ES-I3 (cell line): ENCODE measurements around the gene GAL3ST2.
"Not testable (repeated sequence)": the region's sequence is repeated elsewhere in the genome, so short reads cannot be mapped to it uniquely, and the experiment has no call there.

Source experiments
- H3K36me3 ChIP-seq: 2 replicates; pipeline ENCODE4 v1.6.1; 2013; ENCODE audit warnings: mild to moderate bottlenecking, low read length, control low read depth, moderate library complexity; ENCODE audit not compliant: insufficient read depth
- H3K4me1 ChIP-seq: 2 replicates; pipeline ENCODE4 v1.6.1; 2013; ENCODE audit warnings: mild to moderate bottlenecking, control low read depth, low read length; ENCODE audit not compliant: insufficient read depth
- H3K9ac ChIP-seq: 2 replicates; pipeline ENCODE4 v1.6.1; 2013; ENCODE audit warnings: low read depth, mild to moderate bottlenecking, low read length, moderate library complexity
- H3K9me3 ChIP-seq: 2 replicates; pipeline ENCODE4 v1.6.1; 2013; ENCODE audit warnings: mild to moderate bottlenecking, low read length, moderate library complexity; ENCODE audit not compliant: control insufficient read depth, insufficient read depth

GAL3ST2 gene

GRCh38 chr2:241753493-241753892 is 23.1 kb upstream of the GAL3ST2 start:
- no peaks in the 10 kb centered on the region; the same call in 1 of the 2 replicates for H3K36me3 ChIP-seq

GRCh38 chr2:241754042-241754441 is 22.6 kb upstream of the GAL3ST2 start:
- no peaks in the 10 kb centered on the region; the same call in 1 of the 2 replicates for H3K36me3 ChIP-seq
- H3K9ac ChIP-seq, result no peak overlapping the region
- no peaks in the 10 kb centered on the region for H3K9me3 ChIP-seq
- H3K4me1 ChIP-seq, result no peaks in the 10 kb centered on the region

More at GRCh38 chr2:241753493-241753892, 23.1 kb upstream of the GAL3ST2 start:
- Histone ChIP-seq H3K4me1 (no peaks in the 10 kb centered on the region), H3K9ac (no peak overlapping the region), H3K9me3 (no peaks in the 10 kb centered on the region)

DNA sequence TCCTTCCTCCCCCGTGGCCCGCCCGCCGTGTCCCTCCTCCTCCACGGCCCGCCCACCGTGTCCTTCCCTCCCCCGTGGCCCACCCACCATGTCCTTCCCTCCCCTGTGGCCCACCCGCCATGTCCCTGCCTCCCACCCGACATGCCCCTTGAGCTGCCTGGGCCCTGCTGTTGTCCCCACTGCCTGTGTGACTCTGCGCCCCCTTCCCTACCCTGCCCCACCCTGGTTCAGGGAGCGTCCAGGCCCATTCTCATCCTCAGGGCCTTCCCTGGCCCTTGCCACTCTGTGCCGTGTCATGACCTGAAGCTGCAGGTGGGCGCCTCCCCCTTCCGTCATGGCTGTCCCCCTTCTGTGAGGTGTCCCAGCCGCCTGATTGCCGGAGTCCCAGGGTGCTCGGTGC is 21.5 kb upstream of the GAL3ST2 start:
- no peaks in the 10 kb centered on the region; the same call in 1 of the 2 replicates for H3K36me3 ChIP-seq
- no peaks in the 10 kb centered on the region for H3K4me1 ChIP-seq
- H3K9ac ChIP-seq, result no peak overlapping the region
- no peaks in the 10 kb centered on the region for H3K9me3 ChIP-seq

DNA sequence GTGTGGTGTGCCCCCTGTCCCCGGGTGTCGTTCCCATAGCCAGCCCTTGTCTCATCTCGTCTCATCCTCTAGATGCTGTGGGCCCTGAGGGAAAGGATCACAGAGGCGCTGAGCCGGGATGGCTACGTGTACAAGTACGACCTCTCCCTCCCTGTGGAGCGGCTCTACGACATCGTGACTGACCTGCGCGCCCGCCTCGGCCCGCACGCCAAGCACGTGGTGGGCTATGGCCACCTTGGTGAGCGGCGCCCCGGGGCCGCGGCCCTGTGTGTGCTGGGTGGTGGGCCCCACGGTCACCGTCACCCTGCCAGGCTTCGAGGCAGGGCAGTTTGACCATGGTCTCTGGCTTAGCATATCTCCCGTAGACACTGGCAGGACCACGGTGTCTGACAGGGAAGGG is 20.8 kb upstream of the GAL3ST2 start:
- Histone ChIP-seq H3K4me1 (no peaks in the 10 kb centered on the region), H3K36me3 (no peaks in the 10 kb centered on the region; the same call in 1 of the 2 replicates), H3K9me3 (0 out of 2 replicates have a peak, but pooled peaks cover 3% of the 10 kb centered on the region), H3K9ac (no peak overlapping the region)

DNA sequence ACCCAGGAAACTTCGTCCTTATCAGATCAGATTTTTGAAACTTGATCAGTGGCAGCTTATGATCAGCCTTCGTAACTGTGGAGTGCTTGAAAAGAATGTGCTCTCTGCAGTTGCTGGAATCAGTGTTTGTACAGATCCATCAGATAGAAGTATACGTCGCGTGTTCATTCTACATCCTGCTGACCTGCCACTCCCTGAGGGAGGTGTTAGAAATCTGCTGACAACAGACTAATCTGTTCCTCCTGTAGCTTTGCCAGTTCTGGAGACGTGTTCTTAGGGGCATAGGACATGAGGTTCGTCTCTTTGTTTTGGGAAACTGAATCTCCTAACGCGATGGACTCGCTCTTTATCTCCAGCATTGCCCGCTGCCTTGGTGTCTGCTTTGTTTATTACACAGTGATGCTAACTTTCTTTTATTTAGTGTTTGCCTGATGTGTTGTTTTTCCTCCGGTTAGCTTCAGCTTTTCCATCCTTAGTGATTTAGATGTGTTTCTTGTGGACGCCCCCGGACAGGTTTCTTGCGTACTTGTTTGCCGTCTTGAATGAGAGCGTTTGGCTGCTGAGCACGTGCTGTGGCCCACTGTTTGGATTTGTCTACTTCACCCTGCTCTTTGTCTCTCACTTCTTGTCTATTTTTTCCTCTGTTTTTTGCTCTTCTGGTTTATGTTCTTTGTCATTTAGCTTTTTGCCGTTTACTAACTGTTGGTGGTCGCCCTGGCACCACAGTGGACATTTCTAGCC is 17.4 kb upstream of the GAL3ST2 start:
- Histone ChIP-seq H3K4me1 (no peaks in the 10 kb centered on the region), H3K36me3 (no peaks in the 10 kb centered on the region; the same call in 1 of the 2 replicates), H3K9me3 (0 out of 2 replicates have a peak, but pooled peaks cover 3% of the 10 kb centered on the region), H3K9ac (no peak overlapping the region)

DNA sequence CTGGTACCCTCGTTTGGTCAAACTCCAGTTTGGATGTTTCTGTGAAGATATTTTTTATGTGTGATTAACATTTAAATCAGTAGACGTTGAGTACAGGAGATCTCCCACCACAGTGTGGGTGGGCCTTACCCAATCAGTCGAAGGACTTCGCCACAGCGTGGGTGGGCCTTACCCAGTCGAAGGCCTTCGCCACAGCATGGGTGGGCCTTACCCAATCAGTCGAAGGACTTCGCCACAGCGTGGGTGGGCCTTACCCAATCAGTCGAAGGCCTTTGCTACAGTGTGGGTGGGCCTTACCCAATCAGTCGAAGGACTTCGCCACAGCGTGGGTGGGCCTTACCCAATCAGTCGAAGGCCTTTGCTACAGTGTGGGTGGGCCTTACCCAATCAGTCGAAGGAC is 16.7 kb upstream of the GAL3ST2 start:
- H3K9me3 ChIP-seq, H3K36me3 ChIP-seq, H3K9ac ChIP-seq, H3K4me1 ChIP-seq: not testable (repeated sequence)

DNA sequence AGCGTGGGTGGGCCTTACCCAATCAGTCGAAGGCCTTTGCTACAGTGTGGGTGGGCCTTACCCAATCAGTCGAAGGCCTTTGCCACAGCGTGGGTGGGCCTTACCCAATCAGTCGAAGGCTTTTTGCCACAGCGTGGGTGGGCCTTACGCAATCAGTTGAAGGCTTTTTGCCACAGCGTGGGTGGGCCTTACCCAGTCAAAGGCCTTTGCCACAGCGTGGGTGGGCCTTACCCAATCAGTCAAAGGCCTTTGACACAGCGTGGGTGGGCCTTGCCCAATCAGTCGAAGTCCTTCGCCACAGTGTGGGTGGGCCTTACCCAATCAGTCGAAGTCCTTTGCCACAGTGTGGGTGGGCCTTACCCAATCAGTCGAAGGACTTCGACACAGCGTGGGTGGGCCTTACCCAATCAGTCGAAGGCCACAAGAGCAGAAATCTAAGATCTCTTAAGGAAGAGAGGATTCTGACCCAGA is 16.3 kb upstream of the GAL3ST2 start:
- H3K9me3 ChIP-seq, result 0 out of 2 replicates have a peak, but pooled peaks cover 3% of the 10 kb centered on the region
- no peaks in the 10 kb centered on the region for H3K4me1 ChIP-seq
- H3K36me3 ChIP-seq, result no peaks in the 10 kb centered on the region; the same call in 1 of the 2 replicates
- H3K9ac ChIP-seq, result no peak overlapping the region

DNA sequence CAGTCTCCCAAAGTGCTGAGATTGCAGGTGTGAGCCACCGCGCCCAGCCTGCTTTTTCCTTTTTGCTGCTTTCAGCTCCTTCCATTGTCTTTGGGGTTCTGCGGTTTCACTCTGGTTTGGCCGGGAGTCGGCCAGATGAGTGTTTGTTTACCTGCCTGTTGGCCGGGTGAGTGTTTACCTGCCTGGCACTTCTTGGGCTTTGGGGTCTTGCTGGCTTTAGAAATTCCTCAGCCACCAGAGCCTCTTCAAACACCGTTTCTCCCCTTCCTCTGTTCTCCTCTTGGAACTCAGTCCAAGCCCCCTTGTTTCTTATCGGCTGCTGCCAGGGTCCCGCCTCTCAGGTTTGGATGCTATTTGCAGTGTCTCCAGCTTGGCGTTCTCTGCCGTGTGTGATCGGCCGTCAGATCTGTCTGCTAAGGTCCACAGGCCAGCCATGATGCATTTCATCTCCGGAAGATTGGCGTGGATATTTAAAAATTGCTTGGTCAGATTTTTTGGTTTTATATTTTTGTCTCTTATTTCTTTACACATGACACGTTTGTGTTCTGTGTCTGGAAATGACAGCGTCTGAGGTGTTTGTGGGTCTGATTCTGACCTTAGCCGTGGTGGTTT is 14.2 kb upstream of the GAL3ST2 start:
- Histone ChIP-seq H3K9me3 (0 out of 2 replicates have a peak, but pooled peaks cover 3% of the 10 kb centered on the region), H3K36me3 (no peaks in the 10 kb centered on the region; the same call in 1 of the 2 replicates), H3K9ac (no peak overlapping the region), H3K4me1 (no peaks in the 10 kb centered on the region)

- H3K36me3 ChIP-seq, result no peaks in the 10 kb centered on the region
- 0 out of 2 replicates have a peak, but pooled peaks cover 3% of the 10 kb centered on the region for H3K9me3 ChIP-seq
- no peak overlapping the region for H3K9ac ChIP-seq
- no peaks in the 10 kb centered on the region for H3K4me1 ChIP-seq
Observed at GRCh38 chr2:241762933-241763369, 13.7 kb upstream of the GAL3ST2 start.

DNA sequence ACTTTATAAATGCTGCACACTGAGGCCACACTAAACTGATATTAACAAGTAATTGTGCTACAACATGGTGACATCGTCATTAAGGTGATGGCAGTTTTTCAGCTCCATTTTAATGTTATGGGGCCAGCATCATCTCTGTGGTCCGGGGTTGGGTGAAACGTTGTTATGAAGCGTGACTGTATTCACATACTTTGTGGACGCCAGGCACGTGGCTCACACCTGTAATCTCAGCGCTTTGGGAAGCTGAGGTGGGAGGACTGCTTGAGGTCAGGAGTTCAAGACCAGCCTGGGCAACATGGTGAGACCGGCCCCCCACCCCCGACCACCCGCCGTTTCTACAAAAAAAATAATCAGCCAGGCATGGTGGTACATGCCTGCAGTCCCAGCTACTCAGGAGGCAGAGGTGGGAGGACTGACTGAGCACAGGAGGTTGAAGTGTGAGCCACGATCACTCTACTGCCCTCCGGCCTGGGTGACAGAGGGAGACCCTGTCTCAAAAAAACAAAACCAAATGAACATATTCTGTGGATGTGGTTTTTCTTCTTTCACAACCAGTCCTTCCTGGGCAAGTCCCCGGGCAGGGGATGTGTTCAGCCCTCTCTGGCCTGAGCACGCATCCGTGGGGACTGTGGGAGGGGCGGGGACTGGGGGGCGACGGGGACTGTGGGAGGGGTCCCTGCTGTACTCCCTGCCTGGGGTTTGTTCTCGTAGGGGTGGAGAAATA is 12.9 kb upstream of the GAL3ST2 start:
- no peak overlapping the region for H3K9ac ChIP-seq
- H3K4me1 ChIP-seq, result no peaks in the 10 kb centered on the region
- H3K9me3 ChIP-seq, result 0 out of 2 replicates have a peak, but pooled peaks cover 3% of the 10 kb centered on the region
- no peaks in the 10 kb centered on the region for H3K36me3 ChIP-seq

GRCh38 chr2:241764275-241765241 is 12.1 kb upstream of the GAL3ST2 start:
- Histone ChIP-seq H3K36me3 (no peaks in the 10 kb centered on the region), H3K9me3 (0 out of 2 replicates have a peak, but pooled peaks cover 3% of the 10 kb centered on the region), H3K4me1 (no peaks in the 10 kb centered on the region), H3K9ac (no peak overlapping the region)

DNA sequence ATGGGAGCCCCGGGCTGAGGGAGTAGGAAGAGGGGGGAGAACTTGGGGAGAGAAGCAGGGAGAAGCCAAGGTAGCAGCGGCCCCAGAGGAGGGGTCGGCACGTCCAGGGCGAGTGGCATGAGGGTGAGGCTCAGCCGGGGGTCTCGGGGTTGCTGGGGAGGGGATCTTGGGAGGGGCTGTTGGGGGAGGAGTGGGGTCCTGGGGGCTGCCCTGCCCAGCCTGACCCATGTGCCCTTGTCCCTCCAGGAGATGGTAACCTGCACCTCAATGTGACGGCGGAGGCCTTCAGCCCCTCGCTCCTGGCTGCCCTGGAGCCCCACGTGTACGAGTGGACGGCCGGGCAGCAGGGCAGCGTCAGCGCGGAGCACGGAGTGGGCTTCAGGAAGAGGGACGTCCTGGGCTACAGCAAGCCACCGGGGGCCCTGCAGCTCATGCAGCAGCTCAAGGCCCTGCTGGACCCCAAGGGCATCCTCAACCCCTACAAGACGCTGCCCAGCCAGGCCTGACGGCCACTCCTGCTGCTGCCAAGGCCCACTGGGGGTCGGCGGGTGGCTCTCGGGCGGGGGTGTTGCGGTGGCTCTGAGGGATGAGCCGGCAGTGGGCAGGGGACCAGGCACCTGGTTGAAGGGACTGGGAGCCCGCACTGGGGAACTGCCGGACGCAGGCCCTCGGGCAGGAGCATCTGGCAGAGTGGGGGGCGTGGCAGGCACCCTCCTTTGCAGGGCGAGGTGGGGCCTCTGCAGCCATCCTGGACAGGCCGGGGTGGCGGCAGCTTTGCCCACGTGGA is 9.0 kb upstream of the GAL3ST2 start:
- Histone ChIP-seq H3K9ac (no peak overlapping the region), H3K9me3 (no peaks in the 10 kb centered on the region), H3K36me3 (no peaks in the 10 kb centered on the region), H3K4me1 (peaks cover 11% of the 10 kb centered on the region; the same call in 1 of the 2 replicates)

GRCh38 chr2:241768251-241768711 is 8.3 kb upstream of the GAL3ST2 start:
- peaks cover 11% of the 10 kb centered on the region; the same call in 1 of the 2 replicates for H3K4me1 ChIP-seq

More at GRCh38 chr2:241768251-241768711, 8.3 kb upstream of the GAL3ST2 start:
- Histone ChIP-seq H3K36me3 (no peaks in the 10 kb centered on the region), H3K9ac (no peak overlapping the region), H3K9me3 (no peaks in the 10 kb centered on the region)
